ENCODE results near the gene SCAPER.
"Not testable (repeated sequence)": the region's sequence is repeated elsewhere in the genome, so short reads cannot be mapped to it uniquely, and the experiment has no call there.

The SCAPER gene

DNA sequence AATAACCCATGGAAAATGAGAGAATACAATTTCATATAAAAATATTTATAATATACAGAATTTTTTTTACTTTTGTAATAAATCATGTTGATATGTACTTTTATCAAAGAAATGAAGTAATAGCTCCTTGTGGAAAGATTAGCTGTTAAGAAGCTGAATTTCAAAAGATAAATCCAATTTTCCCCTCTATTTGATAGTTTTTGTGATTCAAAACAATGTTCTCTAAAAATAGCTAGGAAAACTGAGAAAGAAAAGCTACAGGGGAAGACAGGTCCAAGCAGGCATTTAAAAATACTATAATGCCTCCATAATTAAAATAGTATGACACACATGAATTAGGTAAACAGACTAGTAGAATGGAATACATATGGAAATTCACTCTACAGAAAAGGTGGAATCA lies 44.9 kb downstream of the SCAPER start:
- no peak for DNase-seq

DNA sequence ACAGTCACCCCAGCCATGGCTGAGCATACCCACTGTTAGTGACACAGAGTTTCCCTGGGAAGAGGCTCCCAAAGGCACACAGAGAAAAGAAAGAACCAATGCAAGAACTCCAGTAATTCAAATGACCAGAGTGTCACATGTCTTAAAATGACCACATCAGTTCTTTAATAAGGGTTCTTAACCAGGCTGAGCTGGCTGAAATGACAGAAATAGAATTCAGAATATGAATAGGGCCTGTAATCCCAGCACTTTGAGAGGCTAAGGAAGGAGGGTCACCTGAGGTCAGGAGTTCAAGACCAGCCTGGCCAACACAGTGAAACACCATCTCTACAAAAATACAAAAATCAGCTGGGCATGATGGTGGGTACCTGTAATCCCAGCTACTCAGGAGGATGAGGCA lies 54.8 kb downstream of the SCAPER start:
- not testable (repeated sequence) for DNase-seq

DNA sequence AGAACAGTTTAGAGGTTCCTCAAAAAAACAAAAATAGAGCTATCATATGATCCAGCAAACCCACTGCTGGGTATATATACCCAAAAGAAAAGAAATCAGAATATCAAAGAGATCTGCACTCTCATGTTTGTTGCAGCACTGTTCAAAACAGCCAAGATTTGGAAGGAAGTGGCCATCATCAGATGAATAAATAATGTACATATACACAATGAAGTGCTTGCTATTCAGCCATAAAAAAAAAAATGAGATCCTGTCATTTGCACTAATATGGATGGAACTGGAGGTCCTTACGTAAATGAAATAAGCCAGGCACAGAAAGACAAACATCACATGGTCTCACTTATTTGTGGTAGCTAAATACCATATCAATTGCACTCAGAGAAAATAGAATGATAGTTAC lies 58.4 kb downstream of the SCAPER start:
- DNase-seq: no peak

DNA sequence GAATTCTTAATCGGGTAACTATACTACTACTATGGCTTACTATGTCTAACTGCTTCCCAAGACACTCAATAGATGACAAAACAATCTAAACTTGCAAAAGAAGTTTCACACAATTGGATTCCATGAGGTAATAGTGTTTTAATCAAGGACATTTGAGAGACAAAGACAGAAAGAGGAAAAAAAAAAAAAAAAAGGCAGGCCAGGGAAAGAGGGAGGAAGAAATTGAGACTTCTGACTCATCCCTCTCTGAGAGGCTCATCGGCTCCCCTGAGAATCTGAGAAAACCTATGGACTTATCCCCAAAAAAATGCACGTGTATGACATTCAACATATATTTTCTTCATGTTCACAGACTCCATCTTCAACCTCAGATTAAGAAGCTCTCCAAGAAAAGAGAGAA lies 61.0 kb downstream of the SCAPER start:
- DNase-seq: no peak

DNA sequence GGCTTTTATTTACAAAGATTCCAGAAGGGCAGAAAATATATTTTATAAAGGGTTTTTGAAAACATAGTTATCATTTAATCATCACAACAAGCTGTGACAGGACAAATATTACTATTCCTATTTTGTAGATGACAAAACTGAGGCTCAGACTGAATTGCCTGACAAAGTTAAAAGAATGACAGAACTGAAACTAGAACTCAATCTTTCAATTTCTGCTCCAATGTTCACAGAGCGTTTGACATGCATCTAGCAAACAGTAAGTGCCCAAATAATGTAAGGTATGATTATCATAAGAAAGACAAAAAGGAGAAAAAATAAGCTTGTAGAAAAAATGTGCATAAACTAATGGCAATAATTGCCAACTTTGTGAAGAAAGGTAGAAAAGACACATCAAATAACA lies 61.9 kb downstream of the SCAPER start:
- no peak for DNase-seq

DNA sequence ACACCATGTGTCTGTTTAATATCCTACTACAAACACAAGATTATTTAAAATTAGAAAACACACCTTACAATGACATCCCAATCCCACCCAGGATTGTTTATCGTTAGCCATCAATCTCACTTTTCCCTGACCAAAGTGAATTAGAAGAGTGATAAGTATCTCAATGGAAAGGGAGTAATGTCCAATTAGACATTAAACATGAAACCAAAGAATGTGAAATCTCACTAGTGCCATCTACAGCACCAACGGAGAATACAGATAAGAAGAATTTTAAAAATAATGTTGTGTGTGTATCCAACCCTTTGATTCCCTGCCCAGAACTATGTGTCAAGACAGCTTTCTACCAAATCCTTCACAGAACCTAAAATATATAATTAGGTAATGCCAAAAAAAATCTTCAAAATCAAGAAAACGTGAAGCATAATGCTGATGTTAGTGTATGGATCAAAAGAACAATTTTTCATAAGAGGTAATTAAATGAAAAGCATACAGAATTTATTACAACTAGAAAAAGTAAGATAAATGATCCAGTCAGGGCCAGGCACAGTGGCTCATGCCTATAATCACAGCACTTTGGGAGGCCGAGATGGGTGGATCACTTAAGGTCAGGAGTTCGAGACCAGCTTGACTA lies 64.2 kb downstream of the SCAPER start:
- DNase-seq: no peak

DNA sequence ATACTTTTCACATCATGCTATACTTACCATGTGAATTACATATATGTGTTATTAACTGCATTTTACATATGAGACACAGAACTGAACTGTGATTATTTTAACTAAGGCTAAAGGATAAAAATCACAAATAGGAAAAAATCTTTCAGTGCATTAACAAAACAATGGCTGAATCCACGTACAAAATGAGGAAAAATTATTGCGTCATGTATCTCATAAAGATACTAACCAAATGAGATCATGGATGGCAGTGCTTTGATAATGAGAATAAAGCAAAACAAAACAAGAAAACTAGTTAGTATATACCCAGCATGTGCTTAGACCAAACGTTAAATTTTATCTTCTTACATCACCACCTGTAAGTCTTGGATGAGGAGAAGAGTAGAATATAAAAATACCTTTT lies 66.0 kb downstream of the SCAPER start:
- no peak for DNase-seq

DNA sequence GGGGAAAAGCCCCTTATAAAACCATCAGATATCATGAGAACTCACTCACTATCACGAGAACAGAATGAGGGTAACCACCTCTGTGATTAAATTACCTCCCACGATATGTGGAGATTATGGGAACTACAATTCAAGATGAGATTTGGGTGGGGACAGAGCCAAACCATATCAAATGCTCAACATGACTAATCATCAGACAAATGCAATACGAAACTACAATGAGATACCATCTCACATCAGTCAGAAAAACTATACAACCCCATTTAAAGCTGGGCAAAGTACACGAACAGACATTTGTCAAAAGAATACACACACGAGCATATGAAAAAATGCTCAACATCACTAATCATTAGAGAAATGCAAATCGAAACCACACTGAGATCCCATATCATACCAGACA lies 67.7 kb downstream of the SCAPER start:
- DNase-seq: no peak

DNA sequence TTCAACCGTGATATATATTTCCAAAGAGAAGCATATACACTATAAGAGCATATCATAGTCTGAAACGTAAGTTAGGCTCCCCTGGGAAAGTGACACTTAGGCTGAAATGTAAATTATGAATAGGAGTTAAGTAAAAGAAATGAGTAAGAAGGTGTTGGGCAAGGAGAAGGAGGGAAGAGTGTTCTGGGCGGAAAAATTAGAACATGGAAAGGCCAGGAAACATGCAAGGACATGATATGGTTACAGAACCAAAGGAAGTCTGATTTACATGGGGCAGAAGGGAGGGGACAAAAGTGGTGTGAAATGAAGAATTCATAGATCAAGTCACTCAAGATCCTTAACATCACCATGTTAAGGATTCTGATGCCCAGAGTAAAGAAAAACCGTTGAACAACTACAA lies 75.2 kb downstream of the SCAPER start:
- DNase-seq: no peak

DNA sequence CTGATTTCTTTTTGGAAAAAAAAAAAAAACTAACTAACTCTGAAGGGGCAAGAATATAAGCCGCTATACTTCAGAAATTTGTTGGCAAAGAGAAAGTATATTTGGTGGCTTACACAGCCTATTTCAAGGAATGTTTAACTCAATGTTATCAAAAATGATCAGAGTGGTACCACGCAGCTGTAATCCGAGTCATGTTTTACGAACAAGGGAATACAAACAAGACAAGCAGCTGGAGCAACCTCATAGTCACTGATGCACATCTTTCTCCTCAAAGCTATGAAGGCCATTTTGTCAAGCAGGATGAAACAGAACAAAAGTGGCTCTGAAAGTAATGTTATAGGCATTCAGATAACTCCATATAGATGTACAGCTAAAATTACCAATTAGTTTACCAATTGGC lies 81.2 kb downstream of the SCAPER start:
- no peak for DNase-seq

DNA sequence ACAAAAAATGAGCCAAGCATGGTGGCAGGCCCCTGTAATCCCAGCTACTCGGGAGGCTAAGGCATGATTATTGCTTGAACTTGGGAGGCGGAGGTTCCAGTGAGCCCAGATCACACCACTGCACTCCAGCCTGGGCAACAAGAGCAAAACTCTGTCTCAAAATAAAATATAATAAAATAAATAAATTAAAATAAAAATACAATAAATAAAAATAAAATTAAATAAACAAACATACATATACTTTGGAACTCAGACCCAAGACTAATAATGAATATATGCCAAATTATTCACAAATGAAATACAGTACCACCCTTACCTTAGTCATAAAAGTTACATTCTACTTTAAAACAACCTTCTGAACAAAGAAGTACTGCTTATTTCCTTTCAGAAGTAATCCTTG lies 81.8 kb downstream of the SCAPER start:
- DNase-seq: no peak

DNA sequence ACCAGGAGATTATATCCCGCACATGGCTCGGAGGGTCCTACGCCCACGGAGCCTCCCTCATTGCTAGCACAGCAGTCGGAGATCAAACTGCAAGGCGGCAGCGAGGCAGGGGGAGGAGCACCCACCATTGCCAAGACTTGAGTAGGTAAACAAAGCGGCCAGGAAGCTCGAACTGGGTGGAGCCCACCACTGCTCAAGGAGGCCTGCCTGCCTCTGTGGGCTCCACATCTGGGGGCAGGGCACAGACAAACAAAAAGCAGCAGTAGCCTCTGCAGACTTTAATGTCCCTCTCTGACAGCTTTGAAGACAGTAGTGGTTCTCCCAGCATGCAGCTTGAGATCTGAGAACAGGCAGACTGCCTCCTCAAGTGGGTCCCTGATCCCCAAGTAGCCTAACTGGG lies 86.2 kb downstream of the SCAPER start:
- DNase-seq: not testable (repeated sequence)

DNA sequence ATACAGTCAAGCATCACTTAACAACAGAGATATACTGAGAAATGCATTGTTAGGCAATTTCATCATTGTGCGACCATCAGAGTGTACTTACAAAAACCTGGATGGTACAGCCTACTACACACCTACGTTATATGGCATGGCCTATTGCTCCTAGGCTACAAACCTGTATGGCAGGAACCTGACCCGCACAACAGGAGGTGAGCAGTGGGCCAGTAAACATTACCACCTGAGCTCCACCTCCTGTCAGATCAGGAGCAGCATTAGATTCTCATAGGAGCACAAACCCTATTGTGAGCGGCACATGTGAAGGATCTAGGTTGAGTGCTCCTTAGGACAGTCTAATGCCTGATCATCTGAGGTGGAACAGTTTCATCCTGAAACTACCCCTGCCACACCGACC lies 89.7 kb downstream of the SCAPER start:
- DNase-seq: no peak

DNA sequence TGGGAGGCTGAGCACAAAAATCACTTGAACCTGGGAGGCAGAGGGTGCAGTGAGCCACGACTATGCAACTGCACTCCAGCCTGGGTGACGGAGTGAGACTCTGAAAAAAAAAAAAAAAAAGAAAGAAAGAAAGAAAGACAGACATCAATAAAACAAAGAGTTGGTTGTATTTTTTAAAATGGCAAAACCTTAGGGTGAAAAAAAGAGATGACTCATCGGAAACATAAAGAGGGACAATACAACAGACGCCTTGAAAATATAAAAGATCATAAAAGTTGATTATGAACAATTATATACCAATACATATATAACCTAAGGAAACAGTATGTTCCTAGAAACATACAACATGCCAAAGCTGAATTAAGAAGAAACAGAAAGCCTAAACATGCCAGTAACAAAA lies 92.8 kb downstream of the SCAPER start:
- no peak for DNase-seq

DNA sequence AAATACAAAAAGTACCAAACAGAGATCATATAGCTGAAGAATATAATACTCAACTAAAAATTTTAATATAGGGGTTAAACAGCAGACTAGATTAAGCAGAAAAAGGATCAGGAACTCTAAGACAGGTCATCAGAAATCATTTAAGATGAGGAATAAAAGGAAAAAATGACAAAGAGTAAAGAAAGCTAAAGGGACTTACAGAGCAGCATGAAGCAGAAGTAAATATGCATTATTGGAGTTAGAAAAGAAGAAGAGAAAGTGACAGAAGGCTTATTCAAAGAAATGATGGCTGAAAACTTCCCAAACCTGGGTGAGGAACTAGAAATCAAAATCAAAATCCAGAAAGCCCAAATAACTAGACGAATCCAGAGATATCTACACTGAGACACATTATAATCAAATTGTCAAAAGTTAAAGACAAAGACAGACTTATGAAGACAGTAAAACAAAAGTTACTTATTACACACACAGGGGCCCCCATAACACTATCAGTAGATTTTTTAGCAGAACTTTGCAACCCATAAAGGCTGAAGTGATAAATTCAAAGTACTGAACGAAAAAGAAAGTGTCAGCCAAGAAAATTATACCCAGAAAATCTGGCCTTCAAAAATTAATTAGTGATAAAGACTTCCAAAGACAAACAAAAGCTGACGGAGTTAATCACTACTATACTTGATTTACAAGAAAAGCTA lies 95.6 kb downstream of the SCAPER start:
- DNase-seq: no peak

DNA sequence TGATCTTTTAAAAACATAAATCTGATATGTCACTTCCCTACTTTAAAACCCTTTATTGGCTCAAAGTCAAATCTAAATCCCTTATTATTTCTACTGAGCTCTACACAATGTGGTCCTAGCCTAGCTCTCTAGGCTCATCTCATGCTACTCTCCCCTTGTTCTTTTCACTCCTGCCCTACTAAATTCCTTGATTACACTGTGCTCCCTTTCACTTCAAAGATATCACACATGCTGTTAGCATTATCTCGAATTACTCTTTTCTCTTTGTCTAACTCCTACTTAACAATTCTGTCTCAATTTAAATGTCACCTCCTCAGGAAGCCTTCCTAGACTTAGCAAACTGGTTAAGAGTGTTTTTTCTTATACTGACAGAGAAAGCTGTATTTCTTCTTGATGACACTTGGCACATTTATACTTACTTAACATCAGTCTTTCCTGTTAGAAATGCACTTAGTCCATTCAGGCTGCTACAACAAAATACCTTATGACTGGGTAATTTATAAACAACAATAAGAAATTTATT lies 102.0 kb downstream of the SCAPER start:
- DNase-seq: no peak

DNA sequence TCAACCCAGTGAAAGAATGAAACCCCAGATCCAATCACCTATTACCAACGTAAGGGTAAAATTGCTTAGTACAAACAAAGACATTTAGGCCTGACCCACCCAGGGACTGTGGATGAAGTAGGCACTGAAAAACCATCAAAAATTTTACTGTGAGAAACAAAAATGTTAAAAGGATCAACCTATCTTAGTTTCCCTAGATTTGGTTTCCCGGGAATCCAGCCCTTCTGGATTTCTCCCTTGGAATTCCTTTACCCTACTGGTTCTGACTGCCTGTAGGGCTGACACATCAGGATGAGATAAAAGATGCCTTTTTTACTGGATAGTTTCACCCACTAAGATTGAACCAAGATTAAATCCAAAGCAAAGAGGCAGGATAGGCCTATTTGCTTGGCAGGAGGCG lies 102.7 kb downstream of the SCAPER start:
- DNase-seq: no peak

DNA sequence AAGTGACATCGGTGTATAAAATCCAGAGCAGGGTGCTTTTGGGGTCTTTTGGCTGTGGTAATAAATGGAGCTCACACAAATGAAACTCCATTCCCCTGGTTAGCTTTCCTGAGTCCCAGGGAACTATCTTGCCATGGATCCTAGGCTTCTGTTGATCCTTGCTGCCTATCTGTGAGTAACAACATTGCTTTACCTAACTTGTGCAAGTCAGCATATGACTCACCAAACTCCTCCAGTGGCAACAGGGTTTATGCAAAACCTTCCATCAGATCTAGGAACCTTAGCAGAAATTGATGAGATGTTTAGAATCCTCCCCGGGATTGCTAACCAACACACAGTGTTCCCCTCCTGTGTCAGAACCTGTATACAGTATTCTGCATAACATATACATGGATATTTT lies 105.4 kb downstream of the SCAPER start:
- DNase-seq: no peak

DNA sequence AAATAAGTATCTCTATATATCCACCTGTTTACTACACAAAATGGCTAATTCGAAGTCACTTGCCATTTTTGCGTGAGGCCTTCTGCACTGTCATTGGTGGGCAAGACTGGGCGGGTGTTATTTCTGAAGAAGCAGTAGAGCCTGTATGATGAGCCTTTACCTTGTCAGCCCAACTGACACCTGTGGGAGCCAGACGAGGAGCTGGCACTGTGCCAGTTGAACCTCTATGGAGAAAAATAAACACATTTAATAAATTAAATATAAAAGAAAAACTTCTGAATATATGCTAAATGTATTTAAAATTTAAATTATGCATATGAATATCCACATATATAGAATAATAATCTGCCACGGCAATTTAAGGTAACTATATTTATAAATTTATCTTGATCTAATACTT lies 109.9 kb downstream of the SCAPER start:
- DNase-seq: no peak

DNA sequence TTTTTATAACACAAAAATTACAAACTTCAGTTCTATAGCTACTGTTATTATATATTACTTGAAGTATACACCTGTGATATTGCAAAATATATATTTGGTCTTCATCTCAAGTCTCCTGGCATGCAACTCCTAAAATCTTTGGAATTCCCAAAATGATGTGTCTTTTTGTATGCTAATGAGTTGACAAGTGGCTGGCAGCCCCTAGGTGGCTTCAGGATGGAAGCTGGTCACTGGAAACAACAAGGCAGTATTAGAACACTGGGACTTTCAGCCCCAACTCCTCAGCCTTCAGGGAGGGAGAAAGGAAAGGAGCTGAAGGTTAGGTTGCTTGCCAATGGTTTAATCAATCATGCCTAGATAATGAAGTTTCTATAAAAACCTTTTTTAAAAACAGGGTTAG lies 112.0 kb downstream of the SCAPER start:
- no peak for DNase-seq

DNA sequence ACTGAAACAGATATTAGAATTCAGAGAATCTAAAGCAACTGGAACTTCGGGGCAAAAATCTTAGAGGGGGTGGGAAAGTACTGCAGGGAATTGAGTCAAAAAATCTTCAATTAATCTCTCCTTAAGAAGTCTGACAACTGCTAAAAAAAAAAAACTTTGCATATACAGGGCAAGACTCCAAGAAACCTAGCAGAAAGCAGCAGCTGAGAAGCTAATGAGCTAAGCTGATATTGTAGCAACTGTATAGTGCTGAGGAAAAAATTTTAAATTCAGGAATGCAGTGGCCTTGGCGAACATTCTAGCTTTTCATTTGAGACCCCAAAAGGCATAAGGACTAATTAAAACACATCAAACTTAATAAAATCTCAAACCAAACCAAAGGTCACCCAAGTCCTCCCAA lies 113.6 kb downstream of the SCAPER start:
- no peak for DNase-seq

DNA sequence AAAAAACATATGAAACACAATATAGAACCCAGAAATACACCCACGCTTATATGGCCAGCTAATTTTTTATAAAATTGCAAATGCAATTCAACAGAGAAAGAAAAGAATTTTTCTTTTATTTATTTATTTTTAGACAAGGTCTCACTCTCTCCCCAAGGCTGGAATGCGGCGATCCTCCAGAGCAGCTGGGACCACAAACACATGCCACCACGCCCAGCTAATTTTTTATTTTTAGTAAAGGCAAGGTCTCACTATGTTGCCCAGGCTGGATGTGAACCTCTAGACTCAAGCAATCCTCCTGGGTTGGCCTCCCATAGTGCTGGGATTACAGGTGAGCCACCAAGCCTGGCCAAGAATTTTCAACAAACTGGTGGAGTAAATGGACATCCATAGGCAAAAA lies 117.9 kb downstream of the SCAPER start:
- DNase-seq: no peak

DNA sequence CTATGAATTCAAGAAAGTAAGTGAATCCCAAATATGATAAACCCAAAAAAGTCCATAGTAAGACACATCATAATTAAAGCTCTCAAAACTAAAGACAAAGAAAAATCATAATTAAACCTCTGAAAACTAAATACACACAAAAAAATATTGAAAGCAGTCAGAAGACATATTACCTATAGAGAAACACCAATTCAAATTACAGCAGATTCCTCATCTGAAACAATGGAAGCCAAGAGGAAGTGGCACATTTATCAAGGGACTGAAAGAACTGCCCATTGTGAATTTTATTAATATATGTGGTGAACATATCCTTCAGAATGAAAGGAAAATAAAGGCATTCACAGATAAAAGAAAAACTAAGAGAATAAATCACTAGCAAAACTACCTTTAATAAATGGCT lies 128.2 kb downstream of the SCAPER start:
- no peak for DNase-seq

DNA sequence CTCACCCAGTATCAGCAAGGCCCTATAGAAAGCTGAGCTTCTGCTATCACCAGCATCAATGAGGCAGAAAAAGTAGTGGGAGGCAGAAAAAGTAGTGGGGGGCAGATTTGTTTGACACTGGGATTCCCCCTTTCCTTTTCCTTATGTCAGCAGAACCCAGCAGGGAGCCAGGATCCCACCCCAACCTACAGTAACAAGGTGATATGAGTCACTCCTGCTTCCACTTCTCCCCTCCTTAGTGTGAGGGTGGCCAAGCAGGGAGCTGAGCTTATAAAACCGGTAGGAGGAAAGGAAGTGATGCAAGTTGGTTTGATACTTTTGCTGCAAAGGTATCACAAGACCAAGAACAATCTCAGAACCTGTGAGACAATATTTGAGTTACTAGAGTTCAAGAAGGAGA lies 128.7 kb downstream of the SCAPER start:
- DNase-seq: no peak

DNA sequence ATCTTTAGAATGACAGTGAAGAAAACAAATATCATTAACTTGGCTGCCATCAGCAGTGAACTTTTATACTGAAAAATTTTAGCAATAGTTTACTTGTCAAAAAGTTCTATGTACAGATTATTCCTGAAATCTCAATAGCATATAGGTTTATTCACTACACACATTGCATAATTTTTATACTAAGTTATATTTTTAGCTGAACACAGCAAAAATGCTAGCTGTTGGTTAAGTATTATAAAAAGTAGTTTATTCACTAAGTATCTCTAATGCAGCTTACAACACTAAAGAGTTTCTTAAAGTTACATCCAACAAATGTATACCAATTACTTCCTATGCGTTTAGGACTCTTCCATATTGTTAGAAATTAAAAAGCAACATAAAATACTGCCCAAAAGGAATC lies 131.9 kb downstream of the SCAPER start:
- no peak for DNase-seq

All from stimulated activated CD4-positive, alpha-beta T cell treated with anti-CD3 and anti-CD28 coated beads, Interleukin-4, amount 100 ng/mL, for 24 hours (primary cell).